K562 (cell line): ENCODE data around the gene SRGAP2C. TPM values are rescaled to one million over a fixed set of nuclear protein-coding genes. Genes with fewer than 3 reads are reported as not detected.
A peak's percentile ranks its signal among the peaks of the same experiment; 100 is the strongest.
"Not testable (repeated sequence)": the region's sequence is repeated elsewhere in the genome, so short reads cannot be mapped to it uniquely, and the experiment has no call there.

Source experiments
- ATAC-seq: fragments of 200-7000 bp; cut with Tn5 transposase; 3 replicates; pipeline ENCODE4 v1.9.1; 2020; ENCODE audit warnings: moderate library complexity
- BruUV-seq: library from RNA; stranded (reverse); fragments of 400-500 nt; replicated peaks from 2 replicates; lab custom pipeline; 2021; lab: Mats Ljungman, UMichigan
- CTCF ChIA-PET: fragments of 300-600 bp; formaldehyde crosslinking; extraction: SDS; loops from one replicate; lab custom pipeline; 2021; ENCODE audit warnings: low intra/inter-chr PET ratio; lab: Yijun Ruan, JAX
- POLR2A ChIA-PET: fragments of 300-600, 350-650 bp; sonication (Branson Sonifier 250); formaldehyde crosslinking; extraction: SDS; loops from one replicate; lab custom pipeline; 2021; ENCODE audit warnings: antibody characterized with exemption, inconsistent platforms; lab: Yijun Ruan, JAX
- DNase-seq, 4 experiments: peaks; one replicate each; pipeline versions ENCODE4 v3.0.0 to v3.0.0-alpha.2; 2011 to 2018; ENCODE audit warnings: low spot score in 3 of 4, mixed read lengths in 3 of 4; ENCODE audit errors: extremely low read depth in 1 of 4
- FAIRE-seq: peaks from 2 replicates; lab custom pipeline; 2011; peaks lifted over from hg19 to GRCh38; lab: Jason Lieb, UNC
- H2AFZ ChIP-seq: 2 replicates; pipeline ENCODE4 v1.6.0; 2011; ENCODE audit warnings: low read depth, low read length, control low read depth, inconsistent platforms
- H3K27ac ChIP-seq: fragments of 200-600 bp; 3 replicates; pipeline ENCODE4 v1.8.0; 2011; ENCODE audit warnings: low read depth, mild to moderate bottlenecking, control low read depth, inconsistent platforms, low read length, moderate library complexity, mixed read lengths; ENCODE audit errors: extremely low read depth
- H3K27me3 ChIP-seq, 2 experiments: fragments of 300-600 bp in 1 of 2; 2 replicates in 1 of 2; 3 replicates in 1 of 2; pipeline versions ENCODE4 v1.6.0 to v1.8.0; 2011; ENCODE audit warnings: inconsistent platforms in 2 of 2, low read length in 2 of 2, mild to moderate bottlenecking in 1 of 2, mixed read lengths in 1 of 2, moderate library complexity in 1 of 2; ENCODE audit not compliant: control insufficient read depth in 2 of 2, insufficient read depth in 2 of 2
- H3K36me3 ChIP-seq: fragments of 300-600 bp; 3 replicates; pipeline ENCODE4 v1.8.0; 2011; ENCODE audit warnings: mild to moderate bottlenecking, low read length, inconsistent platforms; ENCODE audit not compliant: control insufficient read depth, insufficient read depth
- H3K4me1 ChIP-seq, 2 experiments: fragments of 200-600 bp in 1 of 2; replicated peaks in 1 of 2; 2 replicates in 1 of 2; 3 replicates in 1 of 2; pipeline versions ENCODE4 v1.5.1 to v1.8.0; 2011; ENCODE audit warnings: inconsistent platforms in 2 of 2, low read length in 2 of 2, mild to moderate bottlenecking in 1 of 2, mixed read lengths in 1 of 2, moderate library complexity in 1 of 2; ENCODE audit not compliant: control insufficient read depth in 2 of 2, insufficient read depth in 2 of 2
- H3K4me2 ChIP-seq: 2 replicates; pipeline ENCODE4 v1.6.1; 2011; ENCODE audit warnings: low read length, control low read depth, inconsistent platforms, mixed read lengths; ENCODE audit not compliant: insufficient read depth
- H3K4me3 ChIP-seq: fragments of 200-600 bp; sonication (generic), shearing (Covaris generic); 2 replicates; pipeline ENCODE4 v1.5.1; 2016; ENCODE audit warnings: control low read depth, inconsistent platforms
- H3K79me2 ChIP-seq: fragments of 200-600 bp; 3 replicates; pipeline ENCODE4 v1.8.0; 2011; ENCODE audit warnings: low read length, inconsistent platforms; ENCODE audit not compliant: control insufficient read depth, insufficient read depth
- H3K9ac ChIP-seq, 2 experiments: 2 replicates each; pipeline versions ENCODE4 v1.6.0 to v1.6.1; 2011; ENCODE audit warnings: low read depth in 2 of 2, low read length in 2 of 2, control low read depth in 1 of 2, inconsistent platforms in 1 of 2, mild to moderate bottlenecking in 1 of 2, mixed read lengths in 1 of 2; ENCODE audit not compliant: insufficient read depth in 1 of 2
- H3K9me1 ChIP-seq: one replicate; pipeline ENCODE4 v1.6.0; 2011; ENCODE audit warnings: inconsistent platforms, mild to moderate bottlenecking, low read length, moderate library complexity; ENCODE audit not compliant: control insufficient read depth, insufficient read depth
- H3K9me3 ChIP-seq: replicated peaks from 2 replicates; pipeline ENCODE4 v1.5.1; 2011; ENCODE audit warnings: low read depth, low read length, inconsistent platforms; ENCODE audit not compliant: control insufficient read depth, insufficient read depth
- H4K20me1 ChIP-seq: replicated peaks from 2 replicates; pipeline ENCODE4 v1.6.1; 2011; ENCODE audit warnings: low read length, inconsistent platforms, mixed read lengths; ENCODE audit not compliant: control insufficient read depth, insufficient read depth
- ZBTB33 ChIP-seq: sonication (generic); formaldehyde crosslinking; IDR thresholded peaks from 2 replicates; pipeline ENCODE4 v1.8.1; 2023; ENCODE audit warnings: mild to moderate bottlenecking, missing genetic modification reagents
- ZNF354B ChIP-seq: fragments of 250-450 bp; sonication (Bioruptor Pico); IDR thresholded peaks from 2 replicates; pipeline ENCODE4 v1.4.0; 2020
- ZNF507 ChIP-seq: conservative IDR thresholded peaks from 2 replicates; pipeline ENCODE4 v1.6.1; 2017; ENCODE audit warnings: missing genetic modification characterization, missing compliant biosample characterization
- WGBS: fragments of 100-300 bp; shearing (Covaris generic); methylation state at CpG from one replicate; pipeline ENCODE4 v1.1.6; 2016; ENCODE audit warnings: low coverage, mixed read lengths; ENCODE audit not compliant: insufficient coverage; ENCODE audit errors: missing lambda C conversion rate; 5-methylcytosine and 5-hydroxymethylcytosine counted together
- in situ Hi-C: fragments of 300-500 bp; cut with MboI; formaldehyde crosslinking; loops from 4 replicates; pipeline ENCODE4 v1.15.0; 2018; ENCODE audit warnings: inconsistent platforms, mixed read lengths
- intact Hi-C: fragments of 100-400 bp; cut with micrococcal nuclease; formaldehyde crosslinking; loops from 2 replicates; pipeline ENCODE4 v1.14.2; 2022
- polyA plus RNA-seq, 8 experiments: library from polyadenylated mRNA; depleted of rRNA in 4 of 8; stranded (reverse) in 5 of 8; unstranded in 3 of 8; fragments of >200 nt; fragmentation: Nextera tagmentation in 2 of 8; fragmentation: Illumina TruSeq in 1 of 8; extraction: Ambion mirVana in 2 of 8; extraction: Trizol in 1 of 8; gene quantifications; 2 replicates each; pipeline versions ENCODE4 v1.2.1 to v1.2.3, GENCODE V29; 2011 to 2014; ENCODE audit warnings: inconsistent platforms in 1 of 8, missing spikeins in 1 of 8
- total RNA-seq, 7 experiments: library from RNA; depleted of rRNA in 6 of 7; stranded (reverse); fragments of >200 nt in 6 of 7; fragmentation: Illumina TruSeq in 2 of 7; extraction: Trizol in 2 of 7; gene quantifications; 2 replicates each; pipeline versions ENCODE4 v1.2.1 to v1.2.3, GENCODE V29; 2011 to 2021; ENCODE audit warnings: low replicate concordance in 1 of 7

Gene SRGAP2C
- total and polyA plus RNA-seq, 9 of the 15 experiments (the other 6 are each of a cell fraction or from before 2014, with no cell fraction given): 5.0 to 21.1 (median 7.7) TPM

DNA sequence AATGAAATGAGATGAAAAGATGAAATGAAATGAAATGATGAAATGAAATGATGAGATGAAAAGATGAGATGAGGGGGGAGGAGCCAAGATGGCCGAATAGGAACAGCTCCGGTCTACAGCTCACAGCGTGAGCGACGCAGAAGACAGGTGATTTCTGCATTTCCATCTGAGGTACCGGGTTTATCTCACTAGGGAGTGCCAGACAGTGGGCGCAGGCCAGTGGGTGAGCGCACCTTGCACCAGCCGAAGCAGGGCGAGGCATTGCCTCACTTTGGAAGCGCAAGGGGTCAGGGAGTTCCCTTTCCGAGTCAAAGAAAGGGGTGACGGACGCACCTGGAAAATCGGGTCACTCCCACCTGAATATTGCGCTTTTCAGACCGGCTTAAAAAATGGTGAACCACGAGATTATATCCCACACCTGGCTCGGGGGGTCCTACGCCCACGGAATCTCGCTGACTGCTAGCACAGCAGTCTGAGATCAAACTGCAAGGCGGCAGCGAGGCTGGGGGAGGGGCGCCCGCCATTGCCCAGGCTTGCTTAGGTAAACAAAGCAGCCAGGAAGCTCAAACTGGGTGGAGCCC lies 216.7 kb downstream of the SRGAP2C start:
- H3K36me3 ChIP-seq, H3K9me1 ChIP-seq, H4K20me1 ChIP-seq, H3K79me2 ChIP-seq, H3K9me3 ChIP-seq, DNase-seq, POLR2A ChIA-PET, FAIRE-seq, H3K4me3 ChIP-seq, CTCF ChIA-PET, H2AFZ ChIP-seq, H3K27ac ChIP-seq, BruUV-seq, H3K4me1 ChIP-seq, H3K27me3 ChIP-seq, H3K9ac ChIP-seq, H3K4me2 ChIP-seq, intact Hi-C loops, ATAC-seq, in situ Hi-C loops: not testable (repeated sequence)
- 81% methylated on average over 20 of the region's 26 CpGs for whole genome bisulfite sequencing
- 0 out of 2 replicates have a peak, but pooled peaks have one; percentile 16 for TF ChIP-seq ZBTB33

GRCh38 chr1:121403254-121403653 lies 218.5 kb downstream of the SRGAP2C start:
- TF ChIP-seq ZNF507 (tag) (peak; percentile 96), ZNF354B (CRISPR knock-in tag) (peak; percentile 73)
- TF ChIP-seq, all 486 proteins: peak for 2; not testable (repeated sequence) for 484
- H2AFZ ChIP-seq, intact Hi-C loops, H3K9ac ChIP-seq, ATAC-seq, H3K4me2 ChIP-seq, H3K9me1 ChIP-seq, in situ Hi-C loops, BruUV-seq, CTCF ChIA-PET, POLR2A ChIA-PET, H3K27ac ChIP-seq, H3K4me1 ChIP-seq, FAIRE-seq, DNase-seq, H3K4me3 ChIP-seq, H3K36me3 ChIP-seq, H3K27me3 ChIP-seq, H3K79me2 ChIP-seq, H3K9me3 ChIP-seq, H4K20me1 ChIP-seq: not testable (repeated sequence)
- WGBS: 79% methylated on average over 4 of the region's 7 CpGs
